BE2C (cell line): Measurements from ENCODE around the gene NPEPL1.

Source experiments
- DNase-seq: peaks from one replicate; pipeline ENCODE4 v3.0.0-alpha.2; 2020
- H3K27me3 ChIP-seq: fragments of 250-450 bp; sonication (Bioruptor Pico); 2 replicates; pipeline ENCODE4 v1.5.1; 2020; ENCODE audit warnings: mild to moderate bottlenecking
- H3K36me3 ChIP-seq: fragments of 250-450 bp; sonication (Bioruptor Pico); 2 replicates; pipeline ENCODE4 v1.5.1; 2020; ENCODE audit warnings: mild to moderate bottlenecking
- H3K4me1 ChIP-seq: fragments of 250-450 bp; sonication (Bioruptor Pico); 2 replicates; pipeline ENCODE4 v1.5.1; 2020
- H3K4me3 ChIP-seq: 2 replicates; pipeline ENCODE4 v1.5.1; 2011; ENCODE audit warnings: low read depth, low read length
- H3K9me3 ChIP-seq: fragments of 250-450 bp; sonication (Bioruptor Pico); 2 replicates; pipeline ENCODE4 v1.5.1; 2020
- TF ChIP-seq, protein P1 (sequence below): IDR thresholded peaks from 2 replicates; pipeline ENCODE4 v1.5.1; 2012; ENCODE audit warnings: mild to moderate bottlenecking, low read depth, low read length

NPEPL1 gene

DNA sequence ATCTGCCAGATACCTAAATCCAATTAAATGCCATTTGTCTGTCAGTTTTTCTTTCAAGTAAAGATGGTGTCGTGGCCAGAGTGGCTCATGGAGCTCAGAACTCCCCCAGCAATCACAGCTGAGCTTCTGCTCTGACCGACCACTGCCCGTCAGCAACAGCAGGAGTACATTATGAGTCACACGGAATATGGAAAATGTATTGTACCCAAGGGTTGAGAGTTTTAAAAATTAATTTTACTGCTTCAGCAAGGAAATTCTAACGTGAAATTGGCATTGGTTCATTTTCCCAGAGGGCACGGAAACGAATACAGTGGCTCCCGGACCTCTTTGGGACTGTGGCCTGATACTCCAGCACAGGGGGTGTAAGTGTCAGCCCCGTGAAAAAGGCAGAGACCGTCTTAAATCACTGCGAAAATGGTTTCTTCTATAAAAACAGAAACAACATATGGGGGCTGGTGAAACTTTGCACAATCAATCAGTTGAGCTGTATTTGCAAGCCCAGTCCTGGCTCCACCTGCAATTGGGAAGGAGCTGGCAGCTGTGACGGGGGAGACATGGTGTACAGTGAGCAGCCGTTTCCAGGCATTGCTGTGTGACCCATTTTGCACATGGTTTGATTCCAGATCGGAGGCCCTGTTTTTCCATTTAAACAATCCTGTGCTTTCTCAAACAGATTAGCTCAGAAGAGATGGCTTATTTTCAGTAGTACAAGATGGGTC lies 12.8 kb downstream of the NPEPL1 start:
- DNase-seq: peak; percentile 12
- TF ChIP-seq, protein P1, sequence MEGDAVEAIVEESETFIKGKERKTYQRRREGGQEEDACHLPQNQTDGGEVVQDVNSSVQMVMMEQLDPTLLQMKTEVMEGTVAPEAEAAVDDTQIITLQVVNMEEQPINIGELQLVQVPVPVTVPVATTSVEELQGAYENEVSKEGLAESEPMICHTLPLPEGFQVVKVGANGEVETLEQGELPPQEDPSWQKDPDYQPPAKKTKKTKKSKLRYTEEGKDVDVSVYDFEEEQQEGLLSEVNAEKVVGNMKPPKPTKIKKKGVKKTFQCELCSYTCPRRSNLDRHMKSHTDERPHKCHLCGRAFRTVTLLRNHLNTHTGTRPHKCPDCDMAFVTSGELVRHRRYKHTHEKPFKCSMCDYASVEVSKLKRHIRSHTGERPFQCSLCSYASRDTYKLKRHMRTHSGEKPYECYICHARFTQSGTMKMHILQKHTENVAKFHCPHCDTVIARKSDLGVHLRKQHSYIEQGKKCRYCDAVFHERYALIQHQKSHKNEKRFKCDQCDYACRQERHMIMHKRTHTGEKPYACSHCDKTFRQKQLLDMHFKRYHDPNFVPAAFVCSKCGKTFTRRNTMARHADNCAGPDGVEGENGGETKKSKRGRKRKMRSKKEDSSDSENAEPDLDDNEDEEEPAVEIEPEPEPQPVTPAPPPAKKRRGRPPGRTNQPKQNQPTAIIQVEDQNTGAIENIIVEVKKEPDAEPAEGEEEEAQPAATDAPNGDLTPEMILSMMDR: no peak
- Histone ChIP-seq H3K27me3 (no peaks in the 10 kb centered on the region), H3K4me1 (peaks cover 3% of the 10 kb centered on the region; the same call in 1 of the 2 replicates), H3K36me3 (peaks cover 4% of the 10 kb centered on the region; the same call in 1 of the 2 replicates), H3K4me3 (no peak overlapping the region), H3K9me3 (no peaks in the 10 kb centered on the region)

DNA sequence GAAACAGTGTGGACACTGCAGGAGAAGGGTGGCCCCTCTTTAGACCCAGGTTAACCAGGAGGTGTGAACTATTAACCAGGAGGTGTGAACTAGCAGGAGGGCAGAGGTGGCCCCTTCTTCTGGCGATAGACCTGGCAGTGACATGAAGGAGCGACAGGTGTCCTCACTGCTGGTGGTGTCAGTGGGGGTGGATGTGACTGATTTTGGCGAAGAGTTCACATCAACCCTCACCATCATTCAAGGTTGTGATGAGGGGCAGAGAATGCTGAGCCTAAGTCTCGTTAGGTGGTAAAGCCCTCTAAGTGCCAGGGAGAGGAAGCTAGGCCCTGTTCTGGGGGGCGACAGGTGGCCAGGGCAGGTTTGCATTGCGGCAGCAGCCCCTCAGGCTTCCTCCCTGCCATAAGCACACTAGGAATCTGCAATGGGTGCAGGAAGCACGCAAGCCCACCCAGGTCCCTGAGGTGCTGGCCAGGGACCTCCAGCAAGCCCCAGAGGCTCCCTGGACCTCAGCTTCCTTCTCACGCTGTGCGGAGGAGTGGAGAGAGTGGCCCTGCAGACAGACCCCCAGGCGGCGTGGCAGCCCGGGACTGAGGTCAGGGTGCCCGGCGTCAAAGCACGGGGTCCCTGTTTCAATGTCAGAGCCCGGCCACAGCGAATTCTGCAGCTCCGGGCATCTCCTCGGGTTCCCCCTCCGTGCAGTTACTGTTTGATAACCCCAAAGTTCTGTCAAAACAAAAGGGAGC lies 13.7 kb downstream of the NPEPL1 start:
- peak; percentile 6 for DNase-seq
- Histone ChIP-seq H3K36me3 (peaks cover 4% of the 10 kb centered on the region; the same call in 1 of the 2 replicates), H3K9me3 (no peaks in the 10 kb centered on the region), H3K27me3 (no peaks in the 10 kb centered on the region), H3K4me1 (peaks cover 3% of the 10 kb centered on the region; the same call in 1 of the 2 replicates), H3K4me3 (no peak overlapping the region)
- TF ChIP-seq, protein P1: no peak

DNA sequence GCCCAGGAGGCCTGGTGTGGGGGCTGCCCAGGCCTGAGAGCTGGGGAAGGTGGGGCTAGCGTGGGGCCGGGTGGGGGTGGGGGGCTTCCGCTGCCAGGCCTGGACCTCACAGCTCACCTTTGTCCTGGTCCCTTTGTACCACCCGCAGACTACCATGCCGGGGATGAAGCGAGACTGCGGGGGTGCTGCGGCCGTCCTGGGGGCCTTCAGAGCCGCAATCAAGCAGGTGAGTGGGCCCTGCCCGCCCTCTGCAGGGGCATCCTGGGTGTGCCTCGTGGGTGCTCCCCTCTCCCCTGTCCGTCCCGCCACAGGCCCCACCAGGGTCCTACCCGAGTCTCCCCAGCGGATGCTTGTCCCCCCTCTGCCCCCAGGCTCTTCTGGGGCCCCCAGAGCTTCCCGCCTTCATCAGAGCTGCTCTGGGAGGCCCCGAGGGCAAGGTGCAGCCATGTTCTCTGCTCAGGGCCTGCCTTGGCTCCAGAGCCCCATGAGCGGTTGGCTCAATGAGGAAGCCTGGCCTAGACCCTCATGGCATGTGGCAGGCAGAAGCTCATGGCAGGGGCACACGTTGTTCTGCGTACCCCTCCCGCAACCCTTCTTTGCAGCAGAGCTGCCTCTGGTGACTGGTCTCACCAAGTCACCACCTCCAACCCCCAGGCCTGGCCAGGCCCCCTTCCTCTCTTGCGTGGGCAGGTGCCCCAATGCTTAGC lies 14.5 kb downstream of the NPEPL1 start:
- no peak for DNase-seq
- Histone ChIP-seq H3K9me3 (no peaks in the 10 kb centered on the region), H3K36me3 (peaks cover 4% of the 10 kb centered on the region; the same call in 1 of the 2 replicates), H3K4me1 (peaks cover 3% of the 10 kb centered on the region; the same call in 1 of the 2 replicates), H3K27me3 (no peaks in the 10 kb centered on the region), H3K4me3 (no peak overlapping the region)
- TF ChIP-seq, protein P1: no peak

DNA sequence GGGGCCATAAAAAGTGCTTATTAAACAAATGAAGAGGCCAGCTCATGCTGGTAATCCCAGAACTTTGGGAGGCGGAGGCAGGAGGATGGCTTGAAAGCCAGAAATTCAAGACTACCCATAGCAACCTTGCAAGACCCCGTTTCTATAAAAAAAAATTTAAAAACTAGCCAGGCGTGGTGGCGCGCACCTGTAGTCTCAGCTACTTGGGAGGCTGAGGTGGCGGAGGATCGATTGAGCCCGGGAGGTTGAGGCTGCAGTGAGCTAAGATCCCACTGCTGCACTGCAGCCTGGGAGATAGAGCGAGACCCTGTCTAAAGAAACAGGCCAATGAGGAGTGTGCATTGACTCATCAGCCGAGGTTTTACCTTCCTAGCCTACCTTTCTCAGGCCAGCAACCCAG lies 15.2 kb downstream of the NPEPL1 start:
- no peak overlapping the region for H3K4me3 ChIP-seq
- no peaks in the 10 kb centered on the region for H3K9me3 ChIP-seq
- peaks cover 4% of the 10 kb centered on the region; the same call in 1 of the 2 replicates for H3K36me3 ChIP-seq
- DNase-seq: no peak
- TF ChIP-seq, protein P1: no peak
- no peaks in the 10 kb centered on the region for H3K27me3 ChIP-seq
- peaks cover 3% of the 10 kb centered on the region; the same call in 1 of the 2 replicates for H3K4me1 ChIP-seq

DNA sequence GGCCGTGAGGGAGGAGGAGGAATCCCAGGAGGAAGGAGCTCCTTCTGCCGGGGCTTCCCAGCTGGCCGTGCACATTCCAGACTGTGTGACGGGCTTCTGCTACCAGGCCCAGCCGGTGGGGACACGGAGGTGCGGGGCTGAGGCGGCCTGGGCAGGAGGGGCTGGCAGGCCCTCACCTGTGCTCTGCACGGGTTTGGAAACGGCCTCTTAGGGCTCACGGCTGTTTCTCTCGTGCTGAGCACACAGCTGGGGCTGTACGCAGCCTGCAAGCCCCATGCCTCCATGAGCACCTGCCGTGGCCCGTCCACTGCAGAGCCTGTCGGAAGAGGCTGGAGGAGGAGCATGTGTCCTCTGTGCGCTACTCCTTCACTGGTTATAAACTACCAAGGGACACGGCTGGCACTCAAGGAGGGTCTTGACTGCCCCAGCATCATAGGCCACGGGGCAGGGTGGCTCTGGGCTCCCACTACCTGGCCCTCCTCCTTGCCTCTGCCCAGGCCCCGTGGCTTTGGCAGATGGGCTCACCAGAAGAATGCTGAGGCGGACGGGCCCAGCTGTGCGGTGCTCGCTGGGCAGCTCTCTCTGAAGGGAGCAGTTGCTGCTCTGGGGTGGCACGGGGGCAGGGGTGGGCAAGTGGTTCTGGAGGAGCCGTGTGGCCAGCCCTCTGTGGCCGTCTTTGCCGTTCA lies 15.8 kb downstream of the NPEPL1 start:
- H3K4me1 ChIP-seq: peaks cover 3% of the 10 kb centered on the region; the same call in 1 of the 2 replicates
- no peaks in the 10 kb centered on the region for H3K9me3 ChIP-seq
- no peak overlapping the region for H3K4me3 ChIP-seq
- H3K36me3 ChIP-seq: peaks cover 4% of the 10 kb centered on the region; the same call in 1 of the 2 replicates
- no peak for DNase-seq
- no peaks in the 10 kb centered on the region for H3K27me3 ChIP-seq
- TF ChIP-seq, protein P1: no peak
